GM19395 (cell line): ENCODE results near the gene HARS1.
"Not testable (repeated sequence)": the region's sequence is repeated elsewhere in the genome, so short reads cannot be mapped to it uniquely, and the experiment has no call there.

ENCODE experiments used
- ATAC-seq: cut with Tn5 transposase; IDR thresholded peaks from one replicate; pipeline ENCODE4 v1.9.1; 2021; ENCODE audit warnings: mild to moderate bottlenecking, moderate library complexity; ENCODE audit not compliant: unreplicated experiment

HARS1 gene

DNA sequence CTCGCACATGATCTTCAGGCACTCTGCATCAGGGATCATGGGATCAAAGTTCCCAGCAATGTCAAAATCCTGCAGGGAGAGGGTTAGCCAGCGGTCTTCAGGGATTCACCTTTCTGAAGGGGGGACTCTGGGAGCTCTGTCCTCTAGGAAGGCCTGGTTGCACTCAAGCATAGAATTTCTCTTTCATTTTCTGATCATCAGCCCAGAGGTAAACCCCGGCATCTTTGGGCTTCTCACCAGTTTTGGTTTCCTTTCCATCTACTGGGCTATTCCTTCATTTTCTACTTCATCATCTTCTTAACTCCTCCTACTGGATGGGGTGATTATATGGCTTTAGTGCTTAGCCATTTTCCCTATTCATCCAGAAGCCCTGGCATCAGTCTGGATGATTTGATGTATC, 13.2 kb downstream of the HARS1 start:
- ATAC-seq, result peak; percentile 77

DNA sequence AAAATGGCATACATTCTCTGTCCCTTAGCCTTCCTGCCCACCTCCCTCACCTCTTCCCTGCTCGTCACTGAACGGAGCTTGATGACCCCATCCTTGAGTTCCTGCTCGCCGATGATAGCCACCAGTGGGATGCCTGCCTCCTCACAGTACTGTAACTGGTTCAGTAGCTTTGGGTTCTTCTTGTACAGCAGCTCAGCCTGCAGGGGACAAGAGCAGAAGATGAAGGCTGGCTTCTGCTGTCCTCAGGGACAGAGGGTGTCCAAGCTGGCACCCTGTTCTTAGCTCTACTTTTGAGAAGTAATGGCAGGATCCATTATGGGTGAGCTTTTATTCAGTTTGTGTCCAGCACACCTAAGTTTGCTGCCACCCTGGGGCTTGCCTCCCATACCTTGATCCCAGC, 16.5 kb downstream of the HARS1 start:
- no peak for ATAC-seq

DNA sequence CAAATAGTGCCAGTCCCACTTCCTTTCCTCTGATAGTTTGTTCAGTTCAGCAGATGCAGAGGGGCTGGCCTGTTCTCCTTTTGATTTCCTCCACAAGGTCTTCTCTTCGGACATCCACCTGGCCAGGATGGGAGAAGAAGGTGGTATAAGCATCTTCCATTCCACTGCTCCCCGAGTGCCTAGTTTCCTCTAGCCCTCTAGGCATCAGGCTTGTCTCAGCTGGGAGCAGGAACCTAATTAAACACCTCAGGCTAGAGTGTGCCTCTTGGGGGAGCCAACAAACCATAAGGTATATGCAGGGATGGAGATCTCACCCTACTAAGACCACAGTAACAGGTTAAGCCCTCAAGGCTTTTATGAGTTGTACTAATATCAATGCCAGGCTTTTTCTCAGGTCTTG, 17.0 kb downstream of the HARS1 start:
- ATAC-seq, result no peak

DNA sequence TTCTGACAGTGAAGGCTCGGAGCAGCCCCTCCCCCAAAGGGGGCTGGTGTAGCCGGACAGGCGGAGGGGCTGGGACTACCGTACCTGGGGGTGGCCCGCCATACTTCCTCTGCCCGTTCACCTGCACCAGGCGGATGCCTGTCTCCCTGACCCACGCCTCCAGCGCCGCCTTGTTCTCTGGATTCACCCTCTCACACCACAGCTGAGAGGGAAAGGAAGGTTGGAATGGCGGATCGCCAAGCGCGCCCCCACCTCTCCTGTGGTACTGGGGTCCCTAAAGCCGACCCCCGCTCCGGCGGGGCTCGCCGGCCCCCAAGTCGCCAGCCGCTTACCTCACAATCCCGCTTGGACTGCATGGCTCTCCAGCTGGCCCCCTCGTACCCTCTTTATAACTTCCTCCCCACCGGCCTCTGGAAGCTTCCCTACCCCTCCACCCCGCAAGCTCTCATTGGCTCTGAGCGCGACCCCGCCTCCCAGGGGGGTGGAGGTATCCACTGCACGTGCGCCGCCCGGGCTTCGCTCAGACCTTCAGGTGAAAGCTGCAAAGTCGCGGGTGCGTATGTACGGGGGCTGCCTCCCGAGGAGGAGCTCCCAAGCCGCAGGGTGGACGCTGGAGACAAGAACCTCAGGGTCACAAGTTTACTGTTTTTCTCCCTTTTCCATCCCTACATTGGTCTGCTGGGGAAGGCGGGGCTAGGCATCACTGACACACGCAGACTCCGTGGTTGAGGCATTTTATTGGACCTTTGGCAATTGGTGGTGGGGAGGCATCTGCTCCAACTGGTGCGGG, 17.8 kb downstream of the HARS1 start, which contains the start of gene DND1:
Gene DND1 (minus strand): TSS at position 390 of the 790 bp plus-strand sequence. CDS start 34 bp downstream, at position 356.
- no peak for ATAC-seq

DNA sequence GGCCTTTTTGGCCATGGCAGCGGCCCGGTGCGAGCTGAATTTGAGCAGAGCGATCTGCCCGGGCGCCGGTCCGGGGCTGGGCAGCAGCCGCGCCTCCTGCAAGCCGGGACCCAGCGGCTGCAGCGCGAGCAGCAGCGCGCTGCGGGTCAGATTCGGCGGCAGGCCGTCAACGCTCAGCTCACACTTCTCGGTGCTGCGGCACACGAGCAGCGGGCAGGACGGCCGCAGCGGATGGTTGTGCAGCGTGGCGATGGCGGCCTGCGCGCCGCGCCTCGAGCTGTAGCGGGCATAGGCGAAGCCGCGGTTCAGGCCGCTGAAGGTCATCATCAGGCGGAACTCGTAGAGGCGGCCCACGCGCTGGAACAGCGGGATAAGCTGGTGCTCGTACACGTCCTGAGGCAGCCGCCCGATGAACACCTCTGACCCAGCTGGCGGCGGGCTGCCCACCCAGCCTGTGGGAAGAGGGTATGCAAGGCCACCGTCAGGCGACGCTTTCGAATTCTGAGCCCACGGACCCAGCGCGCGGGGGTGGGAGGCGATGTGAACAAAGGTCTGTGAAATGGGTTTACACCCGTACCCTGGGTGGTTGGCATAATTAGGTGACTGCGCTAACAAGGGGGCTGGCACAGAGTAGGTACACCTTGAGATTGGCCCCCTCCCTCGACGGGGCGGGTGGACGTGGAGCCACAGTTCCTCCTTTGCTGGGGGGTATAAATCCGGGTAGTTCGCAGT, 18.5 kb downstream of the HARS1 start:
- ATAC-seq, result no peak

DNA sequence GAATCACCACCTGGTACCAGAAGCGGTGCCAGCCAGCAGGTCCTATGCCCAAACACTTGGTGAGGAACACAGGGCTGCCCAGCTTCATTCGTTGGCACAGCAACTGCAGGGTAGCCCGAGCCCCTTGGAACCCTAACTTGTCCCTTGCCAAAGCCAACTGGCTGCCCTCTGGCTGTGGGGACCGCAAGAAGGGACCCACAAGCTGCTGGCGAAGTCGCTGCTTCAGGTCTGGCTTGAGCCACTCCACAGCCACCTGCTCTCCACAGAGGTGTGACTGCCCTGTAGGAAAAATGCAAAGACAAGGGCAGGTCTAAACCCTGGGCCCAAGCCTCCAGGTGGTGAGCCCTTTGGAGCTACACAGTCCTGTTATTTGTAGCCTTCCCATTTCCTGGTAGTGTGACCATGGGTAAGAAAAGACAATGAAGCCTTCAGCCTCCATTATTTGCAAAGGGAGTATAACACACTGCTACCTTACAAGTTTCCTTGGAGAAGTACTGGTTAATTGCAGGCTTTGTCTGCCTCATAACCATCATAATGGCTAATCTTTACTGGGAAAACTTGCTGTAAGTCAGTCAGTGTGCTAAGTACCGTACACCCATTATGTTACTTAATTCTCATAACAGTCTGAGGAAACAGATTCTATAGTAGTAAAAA, 19.6 kb downstream of the HARS1 start:
- ATAC-seq, result no peak

DNA sequence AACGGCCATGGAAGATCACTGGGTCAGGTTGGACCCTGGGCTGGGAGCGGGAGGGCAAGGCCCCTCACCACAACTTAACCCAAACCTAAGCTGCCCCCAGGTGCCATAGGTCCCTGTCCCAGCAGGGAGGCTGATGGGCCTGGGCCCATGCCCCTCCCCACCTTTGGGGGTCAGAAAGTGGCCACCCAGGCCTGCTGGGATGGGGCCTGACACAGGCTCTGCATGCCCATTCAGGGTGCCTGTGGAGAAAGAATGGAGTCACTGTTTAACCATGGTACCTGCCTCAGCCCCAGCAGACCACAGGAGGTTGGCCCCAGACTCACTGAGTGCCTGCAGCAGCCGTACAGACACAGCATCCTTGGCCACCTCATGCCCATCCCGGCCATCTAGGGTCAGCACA, 20.1 kb downstream of the HARS1 start:
- ATAC-seq, result not testable (repeated sequence)

DNA sequence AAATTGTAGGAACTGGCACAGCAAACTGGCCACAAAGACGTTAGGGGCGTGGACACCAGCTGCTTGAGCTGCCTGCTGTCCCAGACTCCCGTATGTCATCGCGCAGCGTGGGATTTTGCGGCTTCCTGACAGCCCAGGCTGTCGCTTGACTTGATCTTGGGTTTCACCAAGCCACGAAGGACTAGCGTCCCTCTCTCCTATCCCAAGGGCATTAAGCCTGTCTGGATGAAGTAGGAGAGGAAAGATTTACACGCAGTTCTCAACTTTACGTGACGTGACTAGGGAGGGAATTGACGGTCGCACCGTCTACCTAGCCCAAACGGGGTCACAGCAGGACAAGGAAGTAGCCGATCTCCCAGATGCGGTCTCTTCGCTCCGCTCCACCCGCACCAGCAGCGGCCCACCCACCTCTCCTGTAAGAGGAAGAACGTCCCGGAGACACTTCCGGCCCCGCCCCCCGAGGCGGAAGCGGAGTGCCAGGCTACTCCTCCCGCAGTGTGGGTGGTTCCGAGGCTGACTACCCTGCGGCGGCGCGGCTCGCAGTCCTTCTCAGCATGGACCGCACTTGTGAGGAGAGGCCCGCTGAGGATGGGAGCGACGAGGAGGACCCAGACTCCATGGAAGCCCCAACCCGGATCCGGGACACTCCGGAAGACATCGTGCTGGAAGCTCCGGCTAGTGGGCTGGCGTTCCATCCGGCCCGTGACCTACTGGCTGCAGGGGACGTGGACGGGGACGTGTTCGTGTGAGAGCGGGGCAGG, 26.6 kb downstream of the HARS1 start, which contains the start of gene WDR55:
Gene WDR55 (plus strand): TSS at position 546 of the 761 bp plus-strand sequence. CDS start 9 bp downstream, at position 555.
- peak; percentile 98 for ATAC-seq

DNA sequence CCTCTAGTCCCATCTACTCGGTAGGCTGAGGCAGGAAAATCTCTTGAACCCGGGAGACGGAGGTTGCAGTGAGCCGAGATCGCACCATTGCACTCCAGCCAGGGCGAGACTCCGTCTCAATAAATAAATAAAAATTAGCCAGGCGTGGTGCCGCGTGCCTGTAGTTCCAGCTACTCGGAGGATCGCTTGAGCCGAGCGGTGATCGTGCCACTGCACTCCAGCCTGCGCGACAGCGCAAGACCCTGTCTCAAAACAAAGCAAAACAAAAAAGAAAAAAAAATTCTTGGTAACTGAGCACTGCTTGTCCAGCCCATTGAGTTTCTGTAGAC, 27.2 kb downstream of the HARS1 start:
- ATAC-seq, result no peak

DNA sequence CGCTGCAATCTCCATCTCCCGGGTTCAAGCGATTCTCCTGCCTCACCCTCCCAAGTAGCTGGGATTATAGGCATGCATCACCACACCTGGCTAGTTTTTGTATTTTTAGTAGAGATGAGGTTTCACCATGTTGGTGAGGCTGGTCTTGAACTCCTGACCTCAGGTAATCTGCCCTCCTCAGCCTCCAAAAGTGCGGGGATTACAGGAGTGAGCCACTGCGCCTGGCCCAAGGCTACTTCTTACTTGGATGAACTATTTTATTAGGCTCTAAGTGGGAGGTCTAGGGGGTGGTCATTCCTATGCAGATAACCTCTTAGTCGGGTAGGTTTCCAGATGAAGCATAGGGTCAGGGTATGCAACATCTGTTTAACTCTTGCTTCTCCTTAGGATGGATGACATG, 30.8 kb downstream of the HARS1 start:
- not testable (repeated sequence) for ATAC-seq

DNA sequence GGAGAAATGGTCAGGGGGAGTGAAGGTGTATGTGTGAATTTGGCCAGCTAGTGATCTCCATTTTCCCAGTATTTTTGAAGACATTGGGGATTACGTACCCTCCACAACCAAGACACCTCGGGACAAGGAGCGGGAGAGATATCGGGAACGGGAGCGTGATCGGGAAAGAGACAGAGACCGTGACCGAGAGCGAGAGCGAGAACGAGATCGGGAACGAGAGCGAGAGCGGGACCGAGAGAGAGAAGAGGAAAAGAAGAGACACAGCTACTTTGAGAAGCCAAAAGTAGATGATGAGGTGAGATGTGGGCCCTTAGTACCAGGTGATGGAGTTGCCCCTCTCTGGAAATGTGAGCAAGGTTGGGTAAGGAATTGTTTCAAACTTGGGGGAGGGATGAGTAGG, 32.3 kb downstream of the HARS1 start:
- ATAC-seq, result no peak

DNA sequence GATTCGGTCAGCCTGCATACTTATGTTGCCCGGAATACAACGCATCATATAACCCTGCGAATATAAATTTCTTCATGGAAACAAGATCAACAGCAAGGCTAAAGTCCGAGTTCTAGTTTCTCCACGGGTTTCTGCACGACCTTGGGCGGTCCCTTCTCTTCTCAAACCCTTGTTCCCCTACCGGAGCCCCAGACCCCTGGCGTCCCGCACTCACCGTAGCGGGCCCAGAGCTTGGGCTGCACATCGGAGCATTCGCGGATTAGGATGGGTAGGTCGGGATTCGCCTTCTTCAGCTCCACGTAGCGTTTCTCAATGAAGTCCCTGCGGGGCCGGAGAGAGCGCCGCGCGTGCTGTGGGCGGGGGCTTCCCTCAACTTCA, 44.1 kb downstream of the HARS1 start:
- no peak for ATAC-seq

DNA sequence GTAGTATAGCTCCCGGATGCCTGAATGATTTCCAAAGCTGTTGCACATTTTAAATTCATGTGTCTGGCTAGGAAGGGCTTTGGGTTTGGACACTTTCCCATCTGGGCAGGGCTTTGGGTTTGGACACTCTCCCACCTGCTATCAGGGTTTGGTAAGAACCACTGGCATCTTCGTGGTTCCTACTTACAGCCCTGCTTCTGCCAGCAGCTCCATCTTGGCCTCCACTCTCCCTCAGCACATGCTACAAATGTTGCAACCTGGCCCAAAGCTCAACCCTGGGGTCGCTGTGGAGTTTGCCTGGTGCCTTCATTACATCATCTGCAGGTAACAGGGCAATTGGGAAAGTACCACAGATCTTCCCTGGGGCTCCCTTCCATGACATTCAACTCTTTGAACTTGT, 48.5 kb downstream of the HARS1 start:
- ATAC-seq, result no peak

DNA sequence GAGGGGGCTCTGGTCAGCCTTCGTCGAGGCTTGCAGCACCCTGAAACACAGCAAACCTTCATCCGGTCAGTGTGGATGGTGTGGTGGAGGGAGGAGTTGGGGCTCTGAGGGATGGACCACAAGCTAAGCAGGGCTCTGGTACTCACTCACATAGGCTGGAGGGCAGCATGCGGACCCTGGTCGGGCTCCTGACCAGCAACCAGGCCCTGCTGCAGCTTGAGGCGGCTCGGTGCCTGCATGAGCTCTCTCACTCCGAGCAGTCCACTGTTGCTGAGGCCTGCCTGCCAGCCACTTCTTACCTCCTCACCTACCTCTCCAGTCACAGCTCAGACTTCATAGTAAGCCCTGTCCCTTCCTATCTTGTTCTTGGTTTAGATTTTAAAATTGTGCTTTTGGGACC, 49.5 kb downstream of the HARS1 start:
- no peak for ATAC-seq

DNA sequence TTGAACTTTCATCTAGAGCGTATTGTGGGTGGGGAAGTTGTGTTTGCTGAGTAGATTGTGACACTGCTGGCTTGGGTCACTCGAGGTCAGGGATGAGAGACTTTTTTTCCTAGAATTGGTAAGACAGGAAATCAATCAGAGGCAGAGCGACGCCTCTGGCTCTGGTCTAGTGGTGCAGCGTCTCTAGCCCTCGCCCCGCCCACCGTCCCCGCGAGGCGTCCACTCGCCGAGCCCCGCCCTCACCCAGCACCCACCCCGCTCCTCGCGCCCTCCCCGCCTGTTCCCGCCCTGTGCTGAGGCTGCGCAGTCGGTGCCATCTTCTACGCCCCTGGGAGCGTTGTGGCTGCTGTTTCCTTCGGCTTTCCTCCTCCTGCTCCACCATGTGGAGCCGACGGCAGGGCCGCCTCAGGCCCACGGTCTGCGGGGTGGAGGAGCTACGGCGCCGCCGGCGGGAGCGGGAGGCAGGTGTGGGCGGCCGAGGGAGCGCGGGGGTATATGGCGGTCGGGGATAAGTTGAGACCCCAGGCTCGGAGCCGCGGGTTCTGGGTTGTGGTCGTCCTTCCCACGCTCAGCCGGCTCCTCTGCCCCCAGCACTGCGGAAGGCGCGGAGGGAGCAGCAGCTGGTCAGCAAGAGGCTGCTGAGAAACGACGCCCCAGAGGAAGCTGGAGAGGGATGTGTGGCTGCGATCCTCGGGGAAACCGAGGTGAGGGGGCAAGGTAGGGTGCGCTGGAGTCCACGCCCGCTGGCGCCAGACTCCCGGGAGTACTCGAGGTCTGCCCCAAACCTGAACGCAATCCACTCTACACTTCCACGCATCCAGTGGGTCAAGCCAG, 51.8 kb downstream of the HARS1 start, which contains the start of gene TMCO6:
Gene TMCO6 (plus strand): TSS at position 304 of the 834 bp plus-strand sequence. CDS start 77 bp downstream, at position 381.
- peak; percentile 83 for ATAC-seq

DNA sequence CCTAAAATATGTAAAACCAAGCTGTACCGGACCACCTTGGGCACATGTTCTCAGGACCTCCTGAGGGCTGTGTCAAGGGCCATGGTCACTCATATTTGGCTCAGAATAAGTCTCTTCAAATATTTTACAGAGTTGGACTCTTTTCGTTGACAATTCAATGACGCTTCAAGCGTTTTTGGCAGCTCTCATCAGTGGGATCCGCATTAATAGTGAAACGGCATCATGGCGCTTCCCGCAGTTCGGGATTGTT, 52.3 kb downstream of the HARS1 start:
- ATAC-seq, result peak; percentile 0

DNA sequence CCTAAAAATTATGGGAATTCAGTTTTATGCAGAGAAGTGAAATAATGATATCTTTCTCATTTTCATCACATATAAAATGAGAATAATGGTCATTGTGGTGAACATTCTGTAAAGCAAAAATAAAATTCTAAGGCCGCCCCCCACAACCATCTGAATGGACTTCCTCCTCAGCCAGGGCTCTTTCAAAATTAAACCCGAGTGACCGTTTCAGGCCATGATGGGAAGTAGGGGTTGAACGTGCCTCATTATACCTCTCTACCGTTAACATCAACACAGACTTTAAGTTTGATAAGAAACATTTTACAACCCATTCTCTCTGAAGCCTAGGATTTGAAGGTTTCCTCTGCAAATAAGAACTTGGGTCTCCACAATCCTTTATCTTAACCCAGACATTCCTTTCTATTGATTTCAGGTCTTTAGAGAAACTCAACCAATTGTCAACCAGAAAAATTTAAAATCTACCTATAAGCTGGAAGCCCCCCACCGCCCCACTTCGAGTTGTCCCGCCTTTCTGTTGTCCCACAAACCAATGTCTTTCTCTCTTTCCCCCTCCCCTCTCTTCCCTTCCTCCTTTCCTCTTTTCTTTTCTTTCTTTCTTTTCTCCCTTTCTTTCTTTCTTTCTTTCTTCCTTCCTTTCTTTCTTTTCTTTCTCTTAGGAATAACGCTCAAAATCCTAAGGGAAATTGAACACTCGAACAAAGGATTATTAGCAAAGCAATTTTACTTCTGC, 53.6 kb downstream of the HARS1 start:
- ATAC-seq, result no peak

DNA sequence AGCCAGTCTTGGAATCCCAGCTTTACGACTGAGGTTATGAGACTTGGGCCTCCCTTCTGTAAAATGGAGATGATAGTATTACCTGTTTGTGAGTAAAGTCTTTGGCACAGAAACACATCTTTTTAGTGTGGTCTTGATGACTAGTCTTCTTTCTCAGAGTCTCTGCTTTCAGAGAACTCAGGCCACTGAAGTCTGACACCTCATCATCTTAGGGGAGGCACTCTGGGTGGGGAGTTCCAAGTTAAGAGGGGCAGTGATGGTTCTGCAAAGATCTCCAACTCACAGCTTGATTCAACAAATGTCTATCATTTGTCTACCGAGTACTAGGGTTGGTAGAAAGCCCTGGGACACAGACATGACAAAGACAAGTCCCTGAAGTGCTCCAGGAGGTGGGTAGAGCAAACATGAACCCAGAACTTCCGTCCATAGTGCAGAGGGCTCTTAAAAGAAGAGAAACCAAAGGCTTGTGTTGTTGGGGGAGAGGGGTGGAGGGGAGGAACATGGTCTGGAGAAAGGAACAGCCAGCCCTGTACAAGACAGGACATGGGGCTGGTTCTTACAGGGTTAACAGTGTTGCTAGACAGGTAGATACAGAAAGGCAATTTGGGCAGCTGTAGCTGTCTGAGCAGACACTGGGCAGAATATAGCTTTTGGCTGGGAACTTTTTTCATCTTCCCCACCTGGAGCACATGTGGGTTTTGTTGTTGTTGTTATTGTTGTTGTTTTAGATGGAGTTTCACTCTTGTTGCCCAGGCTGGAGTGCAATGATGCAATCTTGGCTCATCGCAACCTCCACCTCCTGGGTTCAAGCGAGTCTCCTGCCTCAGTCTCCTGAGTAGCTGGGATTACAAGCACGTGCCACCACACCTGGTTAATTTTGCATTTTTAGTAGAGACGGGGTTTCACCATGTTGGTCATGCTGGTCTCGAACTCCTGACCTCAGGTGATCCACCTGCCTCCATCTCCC, 55.6 kb downstream of the HARS1 start:
- ATAC-seq, result no peak

DNA sequence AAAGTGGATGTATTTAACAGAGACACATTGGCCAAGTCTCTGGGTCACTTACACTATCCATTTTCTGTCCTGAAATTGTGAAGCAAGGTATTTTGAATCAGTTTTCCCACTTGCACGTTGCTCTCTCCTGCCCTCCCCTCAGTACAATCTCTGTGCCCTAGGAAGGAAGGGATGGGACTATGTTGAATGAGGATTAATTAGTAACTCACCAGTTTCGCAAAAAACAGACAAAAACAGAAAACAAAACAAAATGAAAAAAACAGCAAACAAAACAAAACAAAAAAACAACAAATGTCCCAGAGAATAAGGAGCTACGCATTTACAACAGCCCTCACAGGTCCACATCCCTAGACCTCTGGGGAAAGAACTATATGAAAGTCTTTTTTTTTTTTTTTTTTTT, 57.1 kb downstream of the HARS1 start:
- ATAC-seq, result no peak
